ENCODE data around the gene TOP2B.

DNA sequence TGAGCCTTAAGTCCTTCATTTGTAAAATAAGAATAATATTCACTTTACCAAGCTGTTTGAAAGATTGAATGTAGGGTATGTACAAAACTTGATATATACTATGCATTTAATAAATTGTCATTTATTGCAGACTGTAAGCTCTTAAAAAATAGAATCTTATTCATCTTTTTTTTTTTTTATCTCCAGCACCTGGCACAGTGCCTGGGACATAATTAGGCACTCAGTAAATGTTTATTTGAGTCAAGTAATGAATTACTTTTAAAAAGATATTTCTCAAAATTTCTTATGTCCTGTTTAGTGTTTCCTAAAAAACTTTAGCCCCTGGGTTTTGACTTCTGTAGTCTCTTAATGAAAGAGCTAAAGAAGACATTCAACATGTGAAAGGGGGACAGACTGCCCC lies 71.7 kb downstream of the TOP2B start:
- TF ChIP-seq, protein P1, sequence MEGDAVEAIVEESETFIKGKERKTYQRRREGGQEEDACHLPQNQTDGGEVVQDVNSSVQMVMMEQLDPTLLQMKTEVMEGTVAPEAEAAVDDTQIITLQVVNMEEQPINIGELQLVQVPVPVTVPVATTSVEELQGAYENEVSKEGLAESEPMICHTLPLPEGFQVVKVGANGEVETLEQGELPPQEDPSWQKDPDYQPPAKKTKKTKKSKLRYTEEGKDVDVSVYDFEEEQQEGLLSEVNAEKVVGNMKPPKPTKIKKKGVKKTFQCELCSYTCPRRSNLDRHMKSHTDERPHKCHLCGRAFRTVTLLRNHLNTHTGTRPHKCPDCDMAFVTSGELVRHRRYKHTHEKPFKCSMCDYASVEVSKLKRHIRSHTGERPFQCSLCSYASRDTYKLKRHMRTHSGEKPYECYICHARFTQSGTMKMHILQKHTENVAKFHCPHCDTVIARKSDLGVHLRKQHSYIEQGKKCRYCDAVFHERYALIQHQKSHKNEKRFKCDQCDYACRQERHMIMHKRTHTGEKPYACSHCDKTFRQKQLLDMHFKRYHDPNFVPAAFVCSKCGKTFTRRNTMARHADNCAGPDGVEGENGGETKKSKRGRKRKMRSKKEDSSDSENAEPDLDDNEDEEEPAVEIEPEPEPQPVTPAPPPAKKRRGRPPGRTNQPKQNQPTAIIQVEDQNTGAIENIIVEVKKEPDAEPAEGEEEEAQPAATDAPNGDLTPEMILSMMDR (conservative IDR thresholded peaks at IDR 0.05 in 1 of 2, IDR thresholded peaks at IDR 0.05 in 1 of 2; ENCODE audit: low read depth in 1 of 2, low read length in 2 of 2) = no peak
- TF ChIP-seq EZH2 (IDR thresholded peaks at IDR 0.05; ENCODE audit: low read length, missing control alignments) = no peak
